ENCODE data around the gene SNAPC3. TPM values are rescaled to one million over a fixed set of nuclear protein-coding genes. Genes with fewer than 3 reads are reported as not detected.

The SNAPC3 gene
- polyA plus RNA-seq, 1 experiment: 12.5 TPM

DNA sequence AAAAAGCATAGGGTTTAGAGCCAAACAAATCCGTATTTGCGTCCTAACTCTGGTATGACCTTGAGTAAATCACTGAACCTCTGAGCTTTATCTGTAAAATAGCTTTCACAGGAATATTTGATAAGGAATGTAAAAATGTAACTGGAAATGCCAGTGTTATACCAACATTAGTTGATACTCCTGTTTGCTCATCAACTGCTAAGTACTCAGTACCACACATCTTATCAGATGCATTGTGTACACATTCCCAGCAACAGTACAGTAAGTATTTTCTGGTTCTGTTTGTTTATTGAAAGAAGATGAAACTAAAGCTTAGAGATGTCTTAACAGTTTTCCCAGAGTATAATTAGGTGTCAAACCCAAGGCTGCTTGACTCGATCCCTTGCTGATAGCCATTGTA lies 21.5 kb downstream of the SNAPC3 start:
- ChIA-PET CTCF (interaction anchor here (0.9 to 1.4 kb wide), 2 partner anchors 10 to 14 kb away, joined by 3 read pairs; no protein-coding TSS in a partner anchor), POLR2A (no interaction called here)
- no peaks in the 10 kb centered on the region for H3K27me3 ChIP-seq (ENCODE audit: control insufficient read depth, insufficient read depth, low read length)
- peaks cover 14% of the 10 kb centered on the region for H3K36me3 ChIP-seq (ENCODE audit: control insufficient read depth, insufficient read depth, low read length)
- TF ChIP-seq, protein P1, sequence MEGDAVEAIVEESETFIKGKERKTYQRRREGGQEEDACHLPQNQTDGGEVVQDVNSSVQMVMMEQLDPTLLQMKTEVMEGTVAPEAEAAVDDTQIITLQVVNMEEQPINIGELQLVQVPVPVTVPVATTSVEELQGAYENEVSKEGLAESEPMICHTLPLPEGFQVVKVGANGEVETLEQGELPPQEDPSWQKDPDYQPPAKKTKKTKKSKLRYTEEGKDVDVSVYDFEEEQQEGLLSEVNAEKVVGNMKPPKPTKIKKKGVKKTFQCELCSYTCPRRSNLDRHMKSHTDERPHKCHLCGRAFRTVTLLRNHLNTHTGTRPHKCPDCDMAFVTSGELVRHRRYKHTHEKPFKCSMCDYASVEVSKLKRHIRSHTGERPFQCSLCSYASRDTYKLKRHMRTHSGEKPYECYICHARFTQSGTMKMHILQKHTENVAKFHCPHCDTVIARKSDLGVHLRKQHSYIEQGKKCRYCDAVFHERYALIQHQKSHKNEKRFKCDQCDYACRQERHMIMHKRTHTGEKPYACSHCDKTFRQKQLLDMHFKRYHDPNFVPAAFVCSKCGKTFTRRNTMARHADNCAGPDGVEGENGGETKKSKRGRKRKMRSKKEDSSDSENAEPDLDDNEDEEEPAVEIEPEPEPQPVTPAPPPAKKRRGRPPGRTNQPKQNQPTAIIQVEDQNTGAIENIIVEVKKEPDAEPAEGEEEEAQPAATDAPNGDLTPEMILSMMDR (IDR thresholded peaks at IDR 0.05; ENCODE audit: insufficient read depth, low read depth, low read length): no peak
- no peak for DNase-seq (ENCODE audit: low read depth)
- no peak overlapping the region for H3K4me3 ChIP-seq (ENCODE audit: low read depth, low read length)

DNA sequence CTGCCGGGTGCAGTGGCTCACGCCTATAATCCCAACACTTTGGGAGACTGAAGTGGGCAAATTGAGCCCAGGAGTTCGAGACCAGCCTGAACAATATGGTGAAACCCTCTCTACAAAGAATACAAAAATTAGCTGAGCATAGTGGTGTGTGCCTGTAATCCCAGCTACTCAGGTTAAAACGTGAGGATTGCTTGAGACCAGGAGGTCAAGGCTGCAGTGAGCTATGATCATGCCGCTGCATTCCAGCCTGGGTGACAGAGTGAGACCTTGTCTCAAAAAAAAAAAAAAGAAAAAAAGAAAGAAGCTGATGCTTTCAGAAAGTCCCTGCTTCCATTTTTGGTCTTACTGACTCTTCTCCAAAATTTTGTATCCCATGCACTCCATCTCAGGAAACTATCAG lies 31.3 kb downstream of the SNAPC3 start:
- H3K4me3 ChIP-seq (ENCODE audit: low read depth, low read length): no peak overlapping the region
- DNase-seq (ENCODE audit: low read depth): no peak
- 0 out of 2 replicates have a peak, but pooled peaks cover 3% of the 10 kb centered on the region for H3K36me3 ChIP-seq (ENCODE audit: control insufficient read depth, insufficient read depth, low read length)
- TF ChIP-seq, protein P1 (IDR thresholded peaks at IDR 0.05; ENCODE audit: insufficient read depth, low read depth, low read length): no peak
- CTCF ChIA-PET: interaction anchor here (1.0 kb wide), 2 partner anchors 10 to 242 kb away, joined by 3 read pairs; no protein-coding TSS in a partner anchor
- H3K27me3 ChIP-seq (ENCODE audit: control insufficient read depth, insufficient read depth, low read length): no peaks in the 10 kb centered on the region
- POLR2A ChIA-PET: no interaction called here

DNA sequence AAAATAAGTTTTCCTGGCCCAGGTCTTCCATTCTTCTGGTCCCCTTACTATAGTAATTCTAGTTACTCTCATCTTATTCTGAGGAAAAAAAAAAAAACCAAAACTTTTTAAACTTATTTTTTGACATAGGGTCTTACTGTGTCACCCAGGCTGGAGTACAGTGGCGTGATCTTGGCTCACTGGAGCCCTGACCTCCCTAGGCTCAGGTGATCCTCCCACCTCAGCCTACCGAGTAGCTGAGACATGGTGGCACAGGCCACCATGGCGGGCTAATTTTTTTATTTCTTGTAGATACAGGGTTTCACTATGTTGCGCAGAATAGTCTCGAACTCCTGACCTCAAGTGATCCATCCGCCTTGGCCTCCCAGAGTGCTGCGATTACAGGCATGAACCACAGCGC lies 38.4 kb downstream of the SNAPC3 start:
- no peak for DNase-seq (ENCODE audit: low read depth)
- ChIA-PET POLR2A (no interaction called here), CTCF (interaction anchor here (1.3 kb wide), 1 partner anchor 15 kb away, joined by 3 read pairs; no protein-coding TSS in a partner anchor)
- TF ChIP-seq, protein P1 (IDR thresholded peaks at IDR 0.05; ENCODE audit: insufficient read depth, low read depth, low read length): no peak
- no peaks in the 10 kb centered on the region for H3K27me3 ChIP-seq (ENCODE audit: control insufficient read depth, insufficient read depth, low read length)
- peaks cover 4% of the 10 kb centered on the region; the same call in 1 of the 2 replicates for H3K36me3 ChIP-seq (ENCODE audit: control insufficient read depth, insufficient read depth, low read length)
- no peak overlapping the region for H3K4me3 ChIP-seq (ENCODE audit: low read depth, low read length)

DNA sequence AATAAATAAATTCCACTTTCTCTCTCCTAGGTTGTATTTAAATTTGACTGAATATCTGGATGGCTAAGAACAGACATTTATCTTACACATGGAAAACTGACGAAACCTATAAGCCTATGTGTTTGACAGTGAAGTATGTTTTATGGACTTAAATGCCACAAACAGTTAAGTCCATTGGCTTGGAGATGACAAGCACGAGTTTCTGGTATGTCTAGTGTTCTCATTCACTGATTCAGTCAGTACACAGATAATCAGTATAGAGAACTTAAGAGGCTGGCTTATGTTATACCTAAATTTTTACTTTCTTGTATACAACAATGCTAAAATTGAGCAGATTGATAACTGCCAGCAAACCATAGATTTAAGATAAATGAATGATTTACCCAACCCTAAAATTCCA lies 38.9 kb downstream of the SNAPC3 start:
- no peak for DNase-seq (ENCODE audit: low read depth)
- Histone ChIP-seq H3K4me3 (ENCODE audit: low read depth, low read length) (no peak overlapping the region), H3K27me3 (ENCODE audit: control insufficient read depth, insufficient read depth, low read length) (no peaks in the 10 kb centered on the region), H3K36me3 (ENCODE audit: control insufficient read depth, insufficient read depth, low read length) (peaks cover 3% of the 10 kb centered on the region; the same call in 1 of the 2 replicates)
- ChIA-PET CTCF (no interaction called here), POLR2A (no interaction called here)
- TF ChIP-seq, protein P1 (IDR thresholded peaks at IDR 0.05; ENCODE audit: insufficient read depth, low read depth, low read length): no peak

DNA sequence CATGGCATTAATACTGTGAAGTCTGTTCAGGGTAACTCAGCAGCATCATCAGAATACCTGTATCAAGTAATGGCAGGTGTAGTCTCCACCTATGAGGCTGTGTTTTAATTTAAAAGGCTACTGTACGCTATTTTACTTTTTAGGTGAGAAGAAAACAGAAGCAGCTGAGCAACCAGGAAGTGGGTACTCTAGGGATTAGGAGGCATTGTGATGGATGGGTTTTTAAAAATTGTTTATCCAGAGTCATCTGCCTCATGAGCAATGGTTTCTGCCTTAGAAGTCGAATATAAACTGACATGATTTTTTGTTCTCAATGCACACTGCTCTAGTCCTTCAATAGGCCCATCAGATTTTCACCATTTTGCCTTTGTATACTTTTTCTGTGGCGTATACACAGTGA lies 45.5 kb downstream of the SNAPC3 start:
- POLR2A ChIA-PET: no interaction called here
- H3K27me3 ChIP-seq (ENCODE audit: control insufficient read depth, insufficient read depth, low read length): no peaks in the 10 kb centered on the region
- CTCF ChIA-PET: no interaction called here
- TF ChIP-seq, protein P1 (IDR thresholded peaks at IDR 0.05; ENCODE audit: insufficient read depth, low read depth, low read length): no peak
- no peak overlapping the region for H3K4me3 ChIP-seq (ENCODE audit: low read depth, low read length)
- peaks cover 2% of the 10 kb centered on the region; the same call in 1 of the 2 replicates for H3K36me3 ChIP-seq (ENCODE audit: control insufficient read depth, insufficient read depth, low read length)
- no peak for DNase-seq (ENCODE audit: low read depth)

Data from BJ (cell line).